ENCODE measurements around the gene PLCB1.

Gene PLCB1

DNA sequence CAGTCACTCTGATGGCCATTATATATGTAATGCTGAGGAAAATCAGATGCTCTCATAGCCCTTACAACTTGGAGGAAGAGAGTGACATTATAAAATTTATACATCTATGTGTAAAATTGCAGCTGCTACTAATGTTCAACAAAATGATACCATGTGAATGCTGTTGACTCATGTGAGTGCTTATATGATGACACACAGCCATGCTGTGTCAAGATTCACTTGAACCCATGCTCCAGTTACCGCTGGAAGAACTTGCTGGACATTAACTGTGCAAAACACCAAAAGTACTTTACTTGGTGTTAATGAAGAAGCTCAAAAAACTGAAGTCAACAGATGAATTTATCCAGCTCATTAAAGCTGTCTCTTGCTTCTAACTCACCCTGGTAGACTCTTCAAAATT, 617.9 kb downstream of the PLCB1 start:
- TF ChIP-seq, protein P1, sequence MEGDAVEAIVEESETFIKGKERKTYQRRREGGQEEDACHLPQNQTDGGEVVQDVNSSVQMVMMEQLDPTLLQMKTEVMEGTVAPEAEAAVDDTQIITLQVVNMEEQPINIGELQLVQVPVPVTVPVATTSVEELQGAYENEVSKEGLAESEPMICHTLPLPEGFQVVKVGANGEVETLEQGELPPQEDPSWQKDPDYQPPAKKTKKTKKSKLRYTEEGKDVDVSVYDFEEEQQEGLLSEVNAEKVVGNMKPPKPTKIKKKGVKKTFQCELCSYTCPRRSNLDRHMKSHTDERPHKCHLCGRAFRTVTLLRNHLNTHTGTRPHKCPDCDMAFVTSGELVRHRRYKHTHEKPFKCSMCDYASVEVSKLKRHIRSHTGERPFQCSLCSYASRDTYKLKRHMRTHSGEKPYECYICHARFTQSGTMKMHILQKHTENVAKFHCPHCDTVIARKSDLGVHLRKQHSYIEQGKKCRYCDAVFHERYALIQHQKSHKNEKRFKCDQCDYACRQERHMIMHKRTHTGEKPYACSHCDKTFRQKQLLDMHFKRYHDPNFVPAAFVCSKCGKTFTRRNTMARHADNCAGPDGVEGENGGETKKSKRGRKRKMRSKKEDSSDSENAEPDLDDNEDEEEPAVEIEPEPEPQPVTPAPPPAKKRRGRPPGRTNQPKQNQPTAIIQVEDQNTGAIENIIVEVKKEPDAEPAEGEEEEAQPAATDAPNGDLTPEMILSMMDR (IDR thresholded peaks at IDR 0.05): no peak
- Histone ChIP-seq H3K4me1 (no peaks in the 10 kb centered on the region), H3K27ac (no peak overlapping the region), H3K9me3 (no peaks in the 10 kb centered on the region), H3K36me3 (no peaks in the 10 kb centered on the region), H3K27me3 (no peaks in the 10 kb centered on the region), H3K4me3 (no peak overlapping the region)
- intact Hi-C loops (cut with DNase I; ENCODE audit: low total_unique reads): no loop called here
- no peak for DNase-seq

- DNase-seq: no peak
- TF ChIP-seq, protein P1 (IDR thresholded peaks at IDR 0.05): no peak
- intact Hi-C loops (cut with DNase I; ENCODE audit: low total_unique reads): loop anchor here (5.0 kb wide), 2 partner anchors 602 to 637 kb away; no protein-coding TSS in a partner anchor
- no peak overlapping the region for H3K27ac ChIP-seq
- H3K36me3 ChIP-seq: no peaks in the 10 kb centered on the region
- no peaks in the 10 kb centered on the region for H3K9me3 ChIP-seq
- no peaks in the 10 kb centered on the region for H3K4me1 ChIP-seq
- H3K4me3 ChIP-seq: no peak overlapping the region
- H3K27me3 ChIP-seq: no peaks in the 10 kb centered on the region
These were observed 623.5 kb downstream of the PLCB1 start for GRCh38 chr20:8755340-8756118.

GRCh38 chr20:8756410-8756809, 624.3 kb downstream of the PLCB1 start:
- H3K27ac ChIP-seq: no peak overlapping the region
- no peaks in the 10 kb centered on the region for H3K9me3 ChIP-seq
- DNase-seq: no peak
- TF ChIP-seq, protein P1 (IDR thresholded peaks at IDR 0.05): no peak
- intact Hi-C loops (cut with DNase I; ENCODE audit: low total_unique reads): loop anchor here (5.0 kb wide), 2 partner anchors 601 to 636 kb away; no protein-coding TSS in a partner anchor
- no peaks in the 10 kb centered on the region for H3K4me1 ChIP-seq
- H3K27me3 ChIP-seq: no peaks in the 10 kb centered on the region
- H3K4me3 ChIP-seq: no peak overlapping the region
- no peaks in the 10 kb centered on the region for H3K36me3 ChIP-seq

DNA sequence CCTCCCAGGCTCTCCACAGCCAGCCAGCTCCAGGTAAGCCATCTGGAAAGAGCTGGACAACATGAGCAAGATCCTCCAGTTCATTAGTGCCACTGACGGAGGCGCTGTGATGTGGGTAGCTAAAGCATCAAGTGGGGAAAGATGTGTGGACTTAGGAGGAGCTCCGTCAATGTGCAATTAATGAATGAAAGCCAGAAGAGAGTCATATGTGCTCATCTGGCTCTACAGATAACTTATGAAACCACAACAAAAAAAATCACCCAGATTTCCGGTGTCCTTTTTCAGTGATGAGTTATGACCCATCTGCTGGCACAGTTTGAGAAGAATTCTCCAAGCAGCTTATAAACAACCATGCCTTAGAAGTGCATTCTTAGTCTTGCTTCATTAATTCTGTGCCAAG, 625.1 kb downstream of the PLCB1 start:
- no peaks in the 10 kb centered on the region for H3K4me1 ChIP-seq
- H3K27ac ChIP-seq: no peak overlapping the region
- intact Hi-C loops (cut with DNase I; ENCODE audit: low total_unique reads): loop anchor here (5.0 kb wide), 2 partner anchors 600 to 635 kb away; no protein-coding TSS in a partner anchor
- DNase-seq: no peak
- no peaks in the 10 kb centered on the region for H3K9me3 ChIP-seq
- TF ChIP-seq, protein P1 (IDR thresholded peaks at IDR 0.05): no peak
- no peak overlapping the region for H3K4me3 ChIP-seq
- H3K36me3 ChIP-seq: no peaks in the 10 kb centered on the region
- no peaks in the 10 kb centered on the region for H3K27me3 ChIP-seq

GRCh38 chr20:8764344-8764962, 632.4 kb downstream of the PLCB1 start:
- Histone ChIP-seq H3K36me3 (peaks cover 0 to 10% (median 0%) of the 10 kb centered on the region in 3 donors), H3K27me3 (no peaks in the 10 kb centered on the region), H3K27ac (no peak overlapping the region), H3K4me1 (no peaks in the 10 kb centered on the region), H3K4me3 (no peak overlapping the region), H3K9me3 (no peaks in the 10 kb centered on the region)
- TF ChIP-seq, protein P1 (IDR thresholded peaks at IDR 0.05): no peak
- DNase-seq: no peak
- intact Hi-C loops (cut with DNase I; ENCODE audit: low total_unique reads): no loop called here
